KBM-7 (cell line): Measurements from ENCODE around the gene TXNDC17.
"Not testable (repeated sequence)": the region's sequence is repeated elsewhere in the genome, so short reads cannot be mapped to it uniquely, and the experiment has no call there.

ENCODE experiments used
- DNase-seq: peaks from one replicate; pipeline ENCODE4 v3.0.0-alpha.2; 2015
- in situ Hi-C: fragments of 300-500 bp; cut with MboI; formaldehyde crosslinking; loops from 2 replicates; pipeline ENCODE4 v1.14.3; 2020; ENCODE audit warnings: low sequenced_read_pairs, low pct_unique_long_range_greater_than_20kb, mixed read lengths

The TXNDC17 gene

DNA sequence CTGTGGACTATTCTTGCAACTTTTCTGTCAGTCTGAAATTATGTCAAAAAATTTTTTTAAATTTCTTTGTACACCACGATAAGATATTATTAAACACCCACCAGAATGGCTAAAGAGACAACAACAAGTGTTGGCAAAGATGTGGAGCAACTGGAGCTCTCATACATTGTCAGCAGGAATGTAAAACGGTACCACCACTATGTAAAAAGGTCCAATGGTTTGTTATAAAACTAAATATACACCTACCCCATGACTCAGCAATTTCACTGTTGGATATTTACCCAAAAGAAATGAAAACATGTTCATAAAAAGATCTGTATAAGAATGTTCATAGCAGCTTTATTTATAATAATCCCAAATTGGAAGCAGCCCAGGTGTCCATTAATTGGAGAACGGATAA, 7.6 kb upstream of the TXNDC17 start:
- DNase-seq: no peak
- in situ Hi-C loops: loop anchor here (25.0 kb wide), 1 partner anchor 171 kb away; no protein-coding TSS in a partner anchor

DNA sequence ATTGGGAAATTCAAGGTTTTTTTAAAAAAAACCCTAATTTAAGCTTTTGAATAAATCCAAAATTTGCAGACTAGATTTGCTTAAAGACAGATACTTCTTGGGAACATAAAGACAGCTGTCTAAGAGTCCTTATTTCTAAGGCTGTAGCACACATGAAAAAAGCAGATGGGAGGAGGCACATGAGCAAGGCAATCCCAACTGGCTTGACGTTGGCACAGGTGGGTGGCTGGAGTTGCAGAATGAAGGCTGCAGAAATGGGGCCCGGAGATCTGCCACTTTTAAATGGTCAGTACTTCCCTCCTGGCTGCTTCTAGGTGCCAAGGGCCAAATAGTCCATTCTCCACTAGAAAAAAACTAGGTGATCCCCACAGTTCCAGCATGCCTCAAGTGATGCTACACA, 4.8 kb upstream of the TXNDC17 start:
- DNase-seq: no peak
- in situ Hi-C loops: loop anchor here (25.0 kb wide), 1 partner anchor 174 kb away; no protein-coding TSS in a partner anchor

DNA sequence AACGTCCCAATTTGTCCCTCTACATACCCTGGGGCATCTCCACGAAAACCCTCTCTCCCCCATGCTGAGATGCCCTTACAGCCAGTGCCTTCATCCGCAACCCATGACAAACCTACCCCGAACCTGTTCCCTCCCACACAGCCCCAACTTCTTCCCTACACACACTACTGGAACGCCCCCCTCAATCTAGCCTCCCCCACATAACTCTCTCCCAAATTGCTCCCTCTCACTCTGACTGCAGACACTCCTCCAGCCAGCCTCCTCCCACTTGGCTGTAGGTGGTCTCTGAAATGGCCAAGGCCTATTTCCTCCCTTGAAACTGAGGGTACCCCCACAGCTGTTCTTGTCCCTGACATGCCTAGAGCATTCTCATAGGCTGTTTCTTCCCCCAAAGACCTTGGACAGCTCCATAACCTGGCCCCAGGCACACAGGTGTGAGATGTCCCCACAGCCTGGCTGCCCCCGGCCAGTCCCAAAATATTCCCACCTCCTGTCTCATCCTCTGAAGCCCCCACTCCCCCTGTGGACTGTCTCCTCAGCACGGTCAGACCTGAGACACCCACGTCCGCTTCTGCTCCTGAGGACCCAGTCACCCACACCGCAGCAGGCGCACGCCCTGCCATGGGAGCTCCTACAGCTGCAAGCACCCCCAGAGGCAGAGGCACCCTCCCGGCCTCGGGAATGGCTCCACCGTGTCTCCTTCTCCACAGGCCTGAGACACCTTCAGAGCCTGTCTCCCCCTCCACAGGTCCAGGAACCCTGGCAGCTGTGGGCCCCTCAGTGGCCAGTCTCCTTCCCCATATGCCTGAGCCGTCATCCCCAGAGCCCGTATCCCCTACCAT, 4.0 kb upstream of the TXNDC17 start:
- no peak for DNase-seq
- in situ Hi-C loops: loop anchor here (25.0 kb wide), 1 partner anchor 175 kb away; no protein-coding TSS in a partner anchor

DNA sequence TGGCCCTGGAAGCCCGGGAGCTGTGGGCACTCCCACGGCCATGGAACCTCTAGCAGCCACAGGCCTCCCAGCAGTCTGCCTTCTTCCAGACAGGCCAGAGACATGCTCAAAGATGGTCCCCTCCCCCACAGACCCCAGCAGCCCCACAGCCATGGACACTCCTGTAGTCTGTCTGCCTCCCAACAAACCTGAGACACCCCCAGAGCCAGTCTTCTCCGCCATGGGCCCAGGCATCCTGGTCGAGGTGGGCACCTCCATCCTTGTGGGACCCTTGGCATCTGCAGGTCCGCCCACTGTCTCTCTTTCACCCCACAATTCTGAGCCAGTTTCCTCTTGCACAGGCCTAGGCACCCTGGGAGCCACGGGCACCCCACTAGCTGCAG, 3.4 kb upstream of the TXNDC17 start:
- in situ Hi-C loops: loop anchor here (25.0 kb wide), 1 partner anchor 175 kb away; no protein-coding TSS in a partner anchor
- DNase-seq: no peak

DNA sequence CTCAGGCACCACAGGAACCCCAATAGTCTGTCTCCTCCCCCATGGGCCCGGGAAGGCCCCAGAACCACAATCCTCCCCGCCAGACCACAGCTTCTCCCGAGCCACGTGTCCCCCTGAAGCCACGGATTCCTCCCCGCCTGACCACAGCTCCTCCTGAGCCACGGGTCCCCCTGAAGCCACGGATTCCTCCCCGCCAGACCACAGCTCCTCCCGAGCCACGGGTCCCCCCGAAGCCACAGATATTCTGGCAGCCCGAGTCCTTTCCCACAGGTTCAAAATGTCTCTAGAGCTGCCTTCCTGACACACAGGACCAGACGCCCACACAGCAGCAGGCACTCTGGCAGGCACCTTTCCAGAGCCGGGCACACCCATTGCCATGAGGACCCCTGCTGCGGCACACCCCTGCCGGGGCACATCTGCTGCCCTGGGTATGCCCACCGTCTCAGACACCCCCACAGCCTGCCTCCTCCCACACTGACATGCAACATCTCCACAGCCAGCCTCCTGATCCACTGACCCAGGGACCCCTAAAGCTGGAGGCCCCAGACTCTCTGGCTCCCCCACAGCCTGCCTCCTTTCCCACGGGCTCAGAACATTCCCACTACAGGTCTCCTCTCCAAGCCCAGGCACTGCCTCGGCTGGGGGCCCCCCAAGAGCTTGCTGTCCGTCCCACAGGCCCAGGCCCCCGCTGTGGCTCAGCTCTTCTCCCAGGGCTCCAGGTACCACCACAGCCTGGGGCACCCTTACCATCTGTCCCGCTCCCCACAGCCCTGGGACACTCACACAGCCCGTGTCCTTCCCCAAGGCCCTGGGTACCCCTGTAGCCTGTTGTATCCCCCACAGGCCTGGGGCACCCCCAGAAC, 2.6 kb upstream of the TXNDC17 start:
- in situ Hi-C loops: loop anchor here (25.0 kb wide), 1 partner anchor 176 kb away; no protein-coding TSS in a partner anchor
- no peak for DNase-seq

DNA sequence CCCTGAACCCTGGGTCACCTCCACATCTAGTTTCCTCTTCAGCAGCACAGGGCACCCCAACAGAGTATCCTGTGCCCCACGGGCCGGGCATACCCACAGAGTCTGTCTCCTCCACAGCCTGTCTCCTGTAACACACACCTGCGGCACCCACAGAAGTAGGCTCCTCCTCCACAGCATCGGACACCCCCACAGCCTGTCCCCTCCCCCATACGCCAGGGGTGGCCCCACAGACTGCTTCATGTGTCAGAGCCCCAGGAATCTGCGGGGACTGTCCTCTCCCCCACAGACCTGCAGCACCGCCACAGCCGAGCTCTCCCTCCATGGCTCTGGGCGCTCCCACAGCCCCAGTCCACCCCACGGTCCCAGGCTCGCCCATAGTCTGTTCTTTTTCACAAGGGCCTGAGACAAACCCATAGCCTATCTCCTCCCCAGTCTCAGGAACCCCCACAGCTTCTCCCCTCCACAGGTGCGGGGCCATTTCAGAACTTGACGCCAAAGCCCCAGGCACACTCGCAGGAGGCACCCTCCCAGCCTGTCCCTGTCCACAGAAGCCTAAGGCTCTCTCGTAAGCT, 1.8 kb upstream of the TXNDC17 start:
- DNase-seq: no peak
- in situ Hi-C loops: loop anchor here (25.0 kb wide), 1 partner anchor 177 kb away; no protein-coding TSS in a partner anchor

DNA sequence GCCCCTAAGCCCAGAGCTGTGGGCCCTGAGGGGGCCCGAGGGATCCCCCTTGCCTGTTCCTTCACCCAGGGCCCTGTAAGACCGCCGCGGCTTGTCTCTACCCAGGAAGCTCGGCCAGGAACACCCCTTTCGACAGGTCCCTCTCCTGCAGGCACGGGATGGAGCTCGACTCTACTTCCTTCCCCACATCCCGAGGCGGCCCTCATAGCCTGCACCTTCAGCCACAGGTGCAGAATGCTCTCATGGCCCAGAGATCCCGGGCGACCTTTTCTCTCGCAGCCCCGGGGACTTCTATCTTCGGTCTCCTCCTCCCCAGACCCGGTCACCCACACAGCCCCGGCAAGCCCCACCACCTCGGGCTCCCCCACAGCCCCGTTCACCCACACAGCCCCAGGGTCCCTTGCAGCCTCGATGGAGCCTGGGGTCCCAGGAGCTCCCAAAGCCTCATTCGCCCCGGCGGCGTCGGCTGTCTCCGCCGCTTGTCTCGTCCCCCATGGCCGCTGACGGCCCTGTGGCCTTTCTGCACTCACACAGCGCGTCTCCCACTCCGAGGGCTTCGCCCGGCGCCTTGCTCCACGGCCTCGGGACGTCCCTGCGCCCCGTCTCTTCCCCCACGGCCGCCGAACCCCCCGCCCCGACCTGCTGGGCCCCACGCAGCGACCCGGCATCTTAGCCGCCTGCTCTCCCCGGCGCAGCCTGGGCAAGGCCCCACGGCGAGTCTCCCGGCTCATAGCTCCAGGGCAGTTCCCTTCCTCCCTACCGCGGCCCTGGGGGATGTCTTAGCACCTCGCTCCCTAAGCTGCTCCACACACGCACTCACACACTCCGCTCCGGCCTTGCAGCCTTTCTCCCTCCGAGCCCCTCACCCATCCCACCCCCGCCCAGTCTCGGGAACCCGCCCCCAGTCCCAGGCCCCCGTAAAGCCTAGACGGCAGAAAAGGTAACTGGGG, 999 bp upstream of the TXNDC17 start:
- peak; percentile 32 for DNase-seq
- in situ Hi-C loops: loop anchor here (25.0 kb wide), 1 partner anchor 178 kb away; no protein-coding TSS in a partner anchor

DNA sequence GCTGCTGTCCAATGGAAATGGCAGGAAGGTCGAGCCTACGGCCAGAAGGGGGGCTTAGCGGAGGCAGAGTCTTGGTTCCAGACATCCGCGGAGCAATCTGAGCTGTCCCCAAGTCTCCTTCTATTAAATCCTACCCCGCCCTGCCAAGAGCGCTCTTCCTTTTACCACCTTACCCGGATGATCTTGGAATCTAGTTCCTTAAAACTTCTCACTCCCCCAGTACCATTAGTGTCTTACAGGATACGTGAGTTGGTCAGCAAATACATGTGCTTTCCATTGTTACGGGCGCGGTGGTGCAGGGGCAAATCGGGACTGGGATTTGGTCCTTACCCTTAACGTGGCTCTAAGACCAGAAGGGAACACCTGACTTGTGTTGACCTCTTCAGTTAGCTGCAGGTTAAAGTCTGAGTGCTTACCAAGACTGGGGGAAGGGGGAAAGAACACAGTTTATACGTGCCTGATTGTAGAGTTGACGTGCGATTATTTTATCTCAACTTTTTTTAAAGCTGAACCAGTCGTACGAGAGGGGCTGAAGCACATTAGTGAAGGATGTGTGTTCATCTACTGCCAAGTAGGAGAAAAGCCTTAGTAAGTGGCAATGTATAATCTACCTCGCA, 495 bp downstream of the TXNDC17 start:
- in situ Hi-C loops: loop anchor here (25.0 kb wide), 1 partner anchor 179 kb away; no protein-coding TSS in a partner anchor

DNA sequence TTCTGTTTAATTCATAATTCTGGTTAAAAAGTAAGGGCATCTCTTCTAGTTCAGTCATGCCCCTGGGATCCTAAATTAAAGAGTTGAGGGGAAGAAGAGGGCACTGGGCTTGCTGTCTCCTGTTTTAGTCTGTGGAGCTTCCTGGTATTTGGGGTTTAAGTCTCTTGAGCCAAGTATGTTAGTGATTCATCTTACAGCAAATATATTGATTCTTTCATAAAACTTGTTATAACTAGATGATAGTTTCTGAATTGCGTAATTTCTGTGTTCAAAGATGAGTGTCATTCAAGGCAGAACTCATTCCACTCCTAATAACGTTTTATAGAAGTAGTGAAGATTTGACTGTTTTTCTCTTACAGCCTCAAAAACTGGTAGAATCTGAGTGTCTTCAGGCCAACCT, 1.7 kb downstream of the TXNDC17 start:
- no peak for DNase-seq
- in situ Hi-C loops: loop anchor here (25.0 kb wide), 1 partner anchor 180 kb away; no protein-coding TSS in a partner anchor

More for the DNA sequence above, 495 bp downstream of the TXNDC17 start:
- no peak for DNase-seq

DNA sequence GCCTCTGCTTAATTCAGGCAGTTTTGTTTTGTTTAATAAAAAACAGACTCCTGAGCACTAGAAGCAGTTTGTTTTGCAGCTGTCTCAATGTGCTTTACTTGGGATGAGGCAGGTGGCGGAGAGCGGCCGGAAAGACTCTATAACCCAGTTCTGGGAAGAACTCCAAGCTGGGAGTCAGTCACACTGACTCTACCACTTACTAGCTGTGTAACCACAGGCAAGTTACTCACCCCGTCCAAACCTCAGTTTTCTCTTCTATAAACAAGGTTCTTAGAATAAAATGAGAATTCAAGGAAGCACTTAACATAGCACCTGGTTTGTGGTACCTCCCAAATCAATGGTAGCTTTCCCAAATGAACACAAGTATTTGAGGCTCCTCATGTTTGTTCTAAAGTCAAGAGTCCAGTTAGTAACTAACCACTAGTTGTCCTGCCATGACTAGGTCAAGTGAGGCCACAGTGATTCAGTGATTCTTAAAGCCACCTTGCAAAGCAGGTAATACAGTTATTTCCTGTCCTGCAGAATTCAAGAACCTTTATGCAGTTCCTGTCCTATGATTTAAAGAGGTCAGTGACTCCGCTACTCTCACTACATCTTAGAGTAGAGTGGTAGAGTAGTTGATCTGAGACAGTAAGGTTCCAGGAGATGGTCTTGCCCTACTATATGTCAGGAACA, 2.7 kb downstream of the TXNDC17 start:
- no peak for DNase-seq
- in situ Hi-C loops: loop anchor here (25.0 kb wide), 1 partner anchor 181 kb away; no protein-coding TSS in a partner anchor

DNA sequence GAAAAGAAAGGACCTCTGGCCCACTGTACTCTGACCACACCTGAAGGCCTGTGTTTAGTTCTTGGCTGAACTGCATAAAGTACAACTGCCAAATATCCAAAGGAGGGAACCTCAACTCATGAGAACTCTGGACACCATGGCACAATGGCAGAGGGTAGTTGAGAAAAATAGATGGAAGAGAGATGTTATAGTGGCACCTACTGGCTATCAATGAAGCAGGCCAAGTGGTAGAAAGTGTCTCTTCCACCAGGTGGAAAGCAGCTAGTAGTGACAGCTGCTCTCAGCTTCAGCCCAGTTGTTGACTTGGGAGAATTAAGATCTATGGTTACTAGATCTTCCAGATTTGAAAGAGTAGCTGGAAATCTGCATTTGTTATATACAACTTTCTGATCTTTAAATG, 7.3 kb downstream of the TXNDC17 start:
- DNase-seq: peak; percentile 61
- in situ Hi-C loops: loop anchor here (25.0 kb wide), 1 partner anchor 186 kb away; no protein-coding TSS in a partner anchor

DNA sequence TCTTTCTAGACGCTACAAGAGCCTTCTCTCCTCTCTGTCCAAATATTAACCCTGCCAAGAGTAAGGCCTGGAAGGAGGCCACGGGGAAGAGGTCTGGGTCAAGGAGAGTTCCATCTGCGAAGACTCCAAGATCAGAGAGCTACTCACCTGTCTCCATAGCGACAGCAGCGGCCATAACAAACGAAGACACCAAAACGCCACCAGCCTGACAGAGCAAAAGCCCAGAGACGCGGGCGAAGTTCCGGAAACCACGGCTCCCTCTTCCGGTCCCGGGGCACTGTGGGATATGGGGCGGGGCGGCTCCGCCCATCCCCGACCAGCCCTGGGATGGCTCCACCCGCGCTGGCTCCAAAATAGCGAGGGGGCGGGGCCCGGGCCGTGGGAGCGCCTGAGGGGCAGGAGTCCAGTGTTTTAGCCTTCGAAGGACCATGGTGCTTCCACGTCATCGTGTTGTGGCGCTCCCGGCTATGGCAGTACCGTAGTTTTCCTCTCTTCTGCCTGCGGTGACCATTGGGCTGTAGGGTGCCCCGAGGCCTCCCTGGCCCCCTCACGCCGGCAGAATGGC, 10.6 kb downstream of the TXNDC17 start, which contains the start of the genes C17orf100 and MED31:
Gene C17orf100 (plus strand): TSS at position 409 of the 565 bp plus-strand sequence. CDS start 152 bp downstream, at position 561.
Gene MED31 (minus strand): TSS at position 252 of the 565 bp plus-strand sequence. CDS start 77 bp downstream, at position 175.
- DNase-seq: peak; percentile 96
- in situ Hi-C loops: no loop called here

DNA sequence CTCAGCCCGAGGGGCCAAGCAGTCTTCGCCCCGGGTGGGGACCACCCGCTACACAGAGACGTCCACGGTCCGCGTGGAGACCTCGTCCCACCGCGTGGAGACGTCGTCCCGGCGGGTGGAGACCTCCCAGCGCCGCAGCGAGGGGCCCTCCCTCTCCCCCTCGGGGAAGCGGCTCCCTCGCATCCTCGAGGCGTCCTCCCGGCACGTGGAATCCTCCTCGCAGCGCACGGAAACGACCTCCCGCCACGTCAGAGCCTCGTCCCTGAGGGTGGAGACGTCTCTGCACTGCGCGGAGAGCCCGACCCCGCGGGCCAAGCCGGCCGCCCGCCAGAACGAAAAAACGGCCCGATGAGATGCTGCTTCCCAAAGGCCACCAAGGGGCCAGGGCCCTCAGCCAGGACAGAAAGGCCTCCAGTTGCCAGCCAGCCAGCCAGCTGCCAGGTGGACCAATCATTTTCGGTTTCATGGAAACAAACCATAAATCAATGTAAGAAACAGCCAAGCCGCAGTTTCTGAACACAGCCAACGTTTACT, 11.1 kb downstream of the TXNDC17 start:
- in situ Hi-C loops: no loop called here
- DNase-seq: no peak

DNA sequence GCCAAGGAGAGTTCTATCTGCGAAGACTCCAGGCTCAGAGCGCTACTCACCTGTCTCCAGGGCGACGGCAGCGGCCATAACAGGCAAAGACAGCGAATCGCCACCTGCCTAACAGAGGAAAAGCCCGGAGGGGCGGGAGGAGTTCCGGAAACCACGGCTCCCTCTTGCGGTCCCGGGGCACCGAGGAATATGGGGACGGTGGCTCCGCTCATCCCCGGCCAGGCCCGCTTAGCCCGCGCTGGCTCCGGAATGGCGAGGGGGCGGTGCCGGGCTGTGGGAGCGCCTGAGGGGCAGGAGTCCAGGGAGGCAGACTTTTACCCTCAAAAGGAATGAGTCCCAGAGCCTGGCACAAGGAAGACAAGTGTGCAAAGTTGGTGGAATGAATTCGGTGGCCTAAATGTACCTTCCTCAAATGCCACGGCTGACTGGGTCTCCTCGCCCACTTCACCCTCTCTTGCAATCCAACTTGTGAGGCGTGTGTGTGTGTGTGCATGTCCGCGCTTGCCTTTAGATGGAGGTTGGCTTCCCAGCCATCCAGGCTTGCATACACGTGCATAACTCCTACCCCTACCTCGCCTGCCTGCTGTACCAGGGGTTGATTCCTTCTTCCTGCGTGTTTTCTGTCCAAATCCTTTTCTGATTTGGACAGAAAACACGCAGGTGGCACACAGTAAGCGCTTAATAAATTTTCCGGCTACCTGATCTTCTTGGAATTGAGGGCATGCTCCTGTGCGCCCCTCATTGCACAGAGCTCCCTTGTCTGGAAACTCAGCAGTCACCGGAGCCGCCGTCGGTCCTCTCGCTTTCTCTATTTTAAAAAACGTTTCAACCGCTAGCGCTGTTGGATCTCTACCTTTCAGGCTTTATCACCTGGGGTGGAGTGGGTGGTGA, 14.2 kb downstream of the TXNDC17 start:
- in situ Hi-C loops: no loop called here
- no peak for DNase-seq

DNA sequence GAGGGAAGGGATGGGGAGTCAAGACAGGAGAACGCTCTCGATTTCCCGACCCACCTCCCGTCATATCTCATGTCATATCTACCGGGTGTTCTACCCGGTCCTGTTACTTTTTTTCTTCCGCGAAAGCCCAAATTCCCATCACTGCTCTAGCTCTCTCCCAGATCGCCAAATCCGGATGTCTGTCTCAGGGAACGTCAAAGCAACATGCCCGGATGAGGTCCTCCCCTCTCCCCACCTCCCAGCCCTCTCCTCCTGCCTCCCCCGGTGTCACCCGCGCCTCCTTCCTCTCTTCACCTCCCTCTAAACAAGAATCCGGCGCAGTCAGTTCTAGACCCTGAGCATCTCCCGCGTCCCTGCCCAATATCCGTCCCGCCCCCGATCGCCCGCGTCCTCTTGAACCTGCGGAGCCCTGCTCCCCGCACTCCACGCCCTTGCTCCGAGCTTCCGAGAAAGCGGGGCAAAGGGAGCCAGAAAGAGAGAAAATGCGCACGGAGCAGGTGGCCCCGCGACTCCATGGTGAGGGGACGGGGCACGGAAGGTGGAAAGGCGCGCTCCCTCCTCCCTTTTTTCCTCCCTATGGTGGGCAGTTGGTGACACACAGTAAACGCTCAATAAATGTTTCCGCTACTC, 15.0 kb downstream of the TXNDC17 start:
- DNase-seq, in situ Hi-C loops: not testable (repeated sequence)
